GM12873 (cell line): ENCODE measurements around the gene ADIPOR2.

Experiments
- TF ChIP-seq, protein P1 (sequence below): IDR thresholded peaks from 2 replicates; pipeline ENCODE4 v1.5.1; 2012; ENCODE audit warnings: low read depth, mild to moderate bottlenecking, moderate library complexity, low read length, control low read depth; ENCODE audit not compliant: insufficient read depth; ENCODE audit errors: missing control alignments

ADIPOR2 gene

DNA sequence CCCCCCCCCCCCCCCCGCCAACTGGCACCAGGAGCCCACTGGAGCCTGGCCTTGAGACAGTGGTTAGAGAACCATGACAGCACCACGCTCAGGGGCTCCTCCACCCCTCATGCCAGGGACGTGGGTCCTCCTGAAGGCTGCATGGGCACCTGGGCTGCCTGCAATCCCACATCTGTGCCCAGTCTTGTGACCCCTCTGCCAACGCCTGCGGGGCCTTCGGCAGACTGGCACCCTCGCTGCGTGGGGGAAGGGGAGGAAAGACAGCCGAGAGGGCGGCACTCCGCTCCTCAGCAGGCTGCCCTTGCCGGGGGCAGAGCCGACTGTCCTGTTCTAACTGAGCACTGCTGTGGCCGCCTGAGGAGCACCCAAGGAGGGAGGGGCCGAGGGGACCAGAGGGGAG lies 135.5 kb downstream of the ADIPOR2 start:
- TF ChIP-seq, protein P1, sequence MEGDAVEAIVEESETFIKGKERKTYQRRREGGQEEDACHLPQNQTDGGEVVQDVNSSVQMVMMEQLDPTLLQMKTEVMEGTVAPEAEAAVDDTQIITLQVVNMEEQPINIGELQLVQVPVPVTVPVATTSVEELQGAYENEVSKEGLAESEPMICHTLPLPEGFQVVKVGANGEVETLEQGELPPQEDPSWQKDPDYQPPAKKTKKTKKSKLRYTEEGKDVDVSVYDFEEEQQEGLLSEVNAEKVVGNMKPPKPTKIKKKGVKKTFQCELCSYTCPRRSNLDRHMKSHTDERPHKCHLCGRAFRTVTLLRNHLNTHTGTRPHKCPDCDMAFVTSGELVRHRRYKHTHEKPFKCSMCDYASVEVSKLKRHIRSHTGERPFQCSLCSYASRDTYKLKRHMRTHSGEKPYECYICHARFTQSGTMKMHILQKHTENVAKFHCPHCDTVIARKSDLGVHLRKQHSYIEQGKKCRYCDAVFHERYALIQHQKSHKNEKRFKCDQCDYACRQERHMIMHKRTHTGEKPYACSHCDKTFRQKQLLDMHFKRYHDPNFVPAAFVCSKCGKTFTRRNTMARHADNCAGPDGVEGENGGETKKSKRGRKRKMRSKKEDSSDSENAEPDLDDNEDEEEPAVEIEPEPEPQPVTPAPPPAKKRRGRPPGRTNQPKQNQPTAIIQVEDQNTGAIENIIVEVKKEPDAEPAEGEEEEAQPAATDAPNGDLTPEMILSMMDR, result no peak

DNA sequence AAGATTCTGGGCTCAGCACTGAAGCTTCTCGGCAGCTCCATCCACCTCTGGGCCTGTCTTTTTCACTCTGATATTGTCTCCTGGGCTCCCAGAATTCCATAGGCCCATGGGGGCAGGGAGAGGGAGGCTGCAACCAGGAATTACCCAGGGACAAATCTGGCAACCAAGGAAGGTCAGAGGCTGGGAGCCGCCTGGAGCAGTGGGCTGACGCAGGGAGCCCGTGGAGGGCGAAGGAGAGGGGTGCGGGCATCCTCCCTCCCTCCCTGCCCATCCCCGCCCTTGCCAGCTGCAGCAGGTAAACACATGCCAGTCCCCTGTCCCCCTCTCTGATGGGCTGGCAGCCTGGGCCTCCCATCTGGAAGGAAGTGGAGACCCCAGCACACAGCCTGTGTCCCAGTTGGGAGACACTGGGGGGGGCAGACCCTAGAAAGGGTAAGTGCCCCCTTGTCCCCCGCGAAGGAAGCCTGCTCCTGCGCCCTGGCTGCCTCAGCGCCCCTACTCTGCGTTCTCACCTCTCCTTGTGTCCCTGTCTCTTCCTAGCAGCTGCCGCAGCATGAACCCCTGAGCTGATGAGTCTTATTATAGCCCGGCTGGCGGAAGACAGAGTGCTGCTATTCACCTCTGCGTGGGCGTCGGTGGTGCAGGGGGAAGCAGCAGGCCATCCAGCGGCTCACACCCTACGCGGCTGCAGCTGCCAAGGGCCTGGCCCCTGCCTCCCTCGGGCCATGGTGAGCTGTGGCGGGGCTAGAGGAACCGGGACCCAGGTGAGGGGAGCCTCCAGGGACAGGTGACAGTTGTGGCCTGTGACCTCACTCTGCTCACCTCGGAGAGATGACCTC lies 136.2 kb downstream of the ADIPOR2 start:
- TF ChIP-seq, protein P1, result no peak

DNA sequence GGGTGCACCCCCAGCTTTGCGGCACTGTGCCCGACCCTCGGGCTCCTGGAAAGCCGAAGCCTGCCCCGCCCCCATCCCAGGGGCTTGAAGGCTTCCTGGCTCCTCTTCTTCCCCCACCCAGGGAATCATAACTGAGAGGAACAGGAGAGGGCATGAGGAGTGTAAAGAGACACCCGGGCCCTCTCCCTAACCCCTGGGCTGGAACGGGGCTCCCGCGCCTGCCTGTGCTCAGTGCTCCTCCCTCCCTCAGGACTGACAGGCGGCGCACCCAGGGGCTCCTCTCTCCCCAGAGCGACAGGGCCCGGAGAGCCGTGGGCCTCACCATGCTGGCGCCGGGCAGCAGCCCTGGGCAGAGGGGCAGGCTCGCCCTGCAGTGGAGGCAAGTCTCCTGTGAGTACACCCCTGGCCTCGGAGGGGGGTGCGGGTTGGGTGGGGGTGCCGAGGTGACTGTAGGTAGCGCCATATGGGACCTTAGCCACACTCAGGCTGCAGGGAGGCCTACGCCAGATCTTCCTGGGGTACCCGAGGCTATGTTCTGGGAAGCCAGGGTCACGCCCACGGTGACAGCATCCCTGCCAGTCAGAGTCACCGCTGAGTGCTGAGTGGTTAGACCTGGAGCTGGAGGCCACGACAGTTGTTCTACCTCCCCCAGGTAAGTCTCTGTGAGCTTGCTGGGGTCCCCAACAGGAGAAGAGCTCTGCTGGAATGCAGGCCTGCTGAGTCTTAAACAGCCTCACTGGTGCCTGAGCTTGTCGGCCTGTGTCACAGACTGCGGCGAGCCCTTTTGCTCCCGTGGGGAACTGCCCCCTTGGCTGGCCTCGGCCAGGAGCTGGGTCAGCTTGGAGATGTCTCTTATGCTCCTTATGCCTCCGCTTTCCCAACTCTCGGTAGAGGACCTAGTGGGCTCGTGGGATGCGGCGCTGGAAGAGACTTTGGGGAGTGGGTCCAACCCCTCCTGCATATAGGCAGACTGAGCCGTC lies 137.2 kb downstream of the ADIPOR2 start:
- TF ChIP-seq, protein P1, result no peak

DNA sequence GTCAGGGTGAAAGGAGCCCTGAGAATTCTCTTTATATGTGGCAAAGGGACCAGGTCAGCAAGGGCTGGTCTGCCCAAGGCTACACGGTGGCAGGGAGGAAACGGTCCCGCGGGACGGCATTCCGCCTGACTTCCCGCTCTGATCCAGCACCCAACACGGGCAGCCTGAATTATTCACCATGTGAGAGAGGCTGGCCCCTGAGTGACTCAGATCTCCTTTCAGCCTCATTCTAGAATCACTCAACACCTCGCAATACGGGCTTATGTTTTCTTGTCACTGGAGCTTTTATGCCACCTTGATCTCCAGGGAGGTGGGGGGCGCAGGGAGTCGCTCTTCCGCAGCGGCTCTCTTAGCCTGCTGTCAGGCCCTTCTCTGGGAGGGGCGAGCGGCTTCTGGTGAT lies 138.0 kb downstream of the ADIPOR2 start:
- TF ChIP-seq, protein P1, result no peak

DNA sequence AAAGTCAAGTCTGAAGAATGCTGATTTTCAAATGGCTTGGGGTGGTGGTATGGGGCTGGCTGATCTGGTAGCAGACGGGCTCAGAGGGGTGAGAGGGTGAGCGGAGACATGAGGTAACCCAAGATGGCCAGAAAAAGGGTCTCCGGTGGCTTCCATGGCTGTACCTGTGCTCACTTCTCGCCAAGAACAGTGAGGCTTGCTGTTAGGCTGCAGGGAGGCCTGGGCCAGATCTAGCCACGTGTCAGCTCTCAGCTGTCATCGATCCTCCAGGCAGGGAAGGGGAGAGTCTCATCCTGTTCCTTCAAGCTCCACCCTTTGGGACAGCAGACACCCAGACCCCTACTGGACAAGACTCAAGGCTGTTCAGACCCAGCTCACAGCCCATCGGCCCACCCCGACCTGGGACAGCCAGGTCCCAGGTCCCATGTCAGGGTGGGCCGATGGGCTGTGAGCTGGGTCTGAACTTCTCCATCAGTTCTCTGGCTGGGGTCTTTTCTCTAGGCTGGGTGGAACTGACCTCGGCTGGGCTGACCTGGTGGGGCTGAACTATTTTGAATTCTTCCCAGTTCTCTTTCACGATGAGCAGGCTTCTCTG lies 138.5 kb downstream of the ADIPOR2 start:
- TF ChIP-seq, protein P1, result no peak

DNA sequence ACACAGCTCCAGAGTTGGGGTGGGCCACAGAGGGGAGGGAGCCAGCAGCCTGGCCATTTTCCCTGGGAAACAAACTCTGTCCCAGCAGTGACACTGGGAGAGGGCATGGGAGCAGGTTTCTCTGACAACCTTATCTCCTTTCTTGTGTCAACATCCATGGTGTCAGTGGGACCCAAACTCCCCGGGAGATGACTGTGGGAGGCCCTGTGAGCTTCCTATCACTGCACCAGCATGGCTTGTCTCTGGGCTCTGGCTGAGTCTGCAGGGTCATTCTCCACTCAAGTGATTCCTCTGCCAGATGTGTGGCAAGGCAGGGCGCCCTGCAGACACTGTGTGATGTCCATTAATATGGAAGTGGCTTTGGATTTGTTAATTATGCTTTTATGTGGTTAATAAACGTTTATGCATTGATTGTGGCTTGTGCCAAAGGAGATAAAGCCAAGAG lies 139.6 kb downstream of the ADIPOR2 start:
- TF ChIP-seq, protein P1, result no peak
